Retina (tissue), 1 donor: ENCODE results near the gene GRIK1.

Experiments
- DNase-seq: peaks from one replicate; pipeline ENCODE4 v3.0.0-alpha.2; 2016

Gene GRIK1

GRCh38 chr21:29771491-29772066, 168.2 kb downstream of the GRIK1 start:
- no peak for DNase-seq

GRCh38 chr21:29763674-29764073, 176.1 kb downstream of the GRIK1 start:
- no peak for DNase-seq

- no peak for DNase-seq
These were observed 177.2 kb downstream of the GRIK1 start for GRCh38 chr21:29762570-29763082.

- no peak for DNase-seq
These were observed 186.6 kb downstream of the GRIK1 start for GRCh38 chr21:29753216-29753615.

GRCh38 chr21:29751473-29752185, 188.2 kb downstream of the GRIK1 start:
- no peak for DNase-seq

- DNase-seq = no peak
These were observed 189.8 kb downstream of the GRIK1 start for GRCh38 chr21:29749957-29750356.

- DNase-seq = no peak
These were observed 190.6 kb downstream of the GRIK1 start for GRCh38 chr21:29749223-29749622.

GRCh38 chr21:29748391-29749167, 191.2 kb downstream of the GRIK1 start:
- DNase-seq = no peak

- DNase-seq = no peak
These were observed 198.0 kb downstream of the GRIK1 start for GRCh38 chr21:29741761-29742160.

- no peak for DNase-seq
These were observed 200.6 kb downstream of the GRIK1 start for GRCh38 chr21:29739176-29739575.

- no peak for DNase-seq
These were observed 201.1 kb downstream of the GRIK1 start for GRCh38 chr21:29738730-29739129.

GRCh38 chr21:29737186-29737585, 202.6 kb downstream of the GRIK1 start:
- DNase-seq = no peak

GRCh38 chr21:29730281-29730680, 209.5 kb downstream of the GRIK1 start:
- DNase-seq = no peak

- no peak for DNase-seq
These were observed 213.8 kb downstream of the GRIK1 start for GRCh38 chr21:29726044-29726443.

- no peak for DNase-seq
These were observed 214.6 kb downstream of the GRIK1 start for GRCh38 chr21:29725025-29725736.

GRCh38 chr21:29721964-29722363, 217.8 kb downstream of the GRIK1 start:
- DNase-seq = no peak

GRCh38 chr21:29721221-29721620, 218.6 kb downstream of the GRIK1 start:
- DNase-seq = no peak

- no peak for DNase-seq
These were observed 220.3 kb downstream of the GRIK1 start for GRCh38 chr21:29719521-29719920.

- no peak for DNase-seq
These were observed 221.5 kb downstream of the GRIK1 start for GRCh38 chr21:29718081-29718815.

GRCh38 chr21:29717659-29718058, 222.1 kb downstream of the GRIK1 start:
- no peak for DNase-seq

- DNase-seq = no peak
These were observed 223.0 kb downstream of the GRIK1 start for GRCh38 chr21:29716753-29717152.

GRCh38 chr21:29715089-29715488, 224.7 kb downstream of the GRIK1 start:
- DNase-seq = no peak
